Activated CD8-positive, alpha-beta T cell treated with anti-CD3 and anti-CD28 coated beads for 36 hours (primary cell): ENCODE results near the gene SP140. TPM values are rescaled to one million over a fixed set of nuclear protein-coding genes. Genes with fewer than 3 reads are reported as not detected.

Experiments
- ATAC-seq: fragments of 200-7000 bp; cut with Tn5 transposase; one replicate; pipeline ENCODE4 v1.10.0; 2021; ENCODE audit warnings: mild to moderate bottlenecking, moderate library complexity
- CTCF ChIA-PET: fragments of 350-600 bp; sonication (Branson Sonifier 250); formaldehyde crosslinking; loops from one replicate; lab custom pipeline; 2021; ENCODE audit warnings: antibody characterized with exemption; lab: Charles Lee
- POLR2A ChIA-PET: fragments of 350-600 bp; sonication (Branson Sonifier 250); formaldehyde crosslinking; loops from one replicate; lab custom pipeline; 2021; ENCODE audit warnings: antibody characterized with exemption; lab: Charles Lee
- DNase-seq: peaks from one replicate; pipeline ENCODE4 v3.0.0-alpha.2; 2020
- H3K27ac Mint-ChIP-seq: one replicate; pipeline ENCODE4 v1.8.0; 2021; ENCODE audit warnings: mild to moderate bottlenecking, mixed read lengths
- H3K27me3 Mint-ChIP-seq: one replicate; pipeline ENCODE4 v1.8.0; 2021; ENCODE audit warnings: mixed read lengths
- H3K36me3 Mint-ChIP-seq: one replicate; pipeline ENCODE4 v1.8.0; 2021; ENCODE audit warnings: low read depth, mixed read lengths
- H3K4me1 Mint-ChIP-seq: one replicate; pipeline ENCODE4 v1.8.0; 2021; ENCODE audit warnings: low read depth, mixed read lengths
- H3K4me3 Mint-ChIP-seq: one replicate; pipeline ENCODE4 v1.8.0; 2021; ENCODE audit warnings: mild to moderate bottlenecking, moderate library complexity, mixed read lengths
- H3K9me3 Mint-ChIP-seq: one replicate; pipeline ENCODE4 v1.8.0; 2021; ENCODE audit warnings: mixed read lengths
- CTCF ChIP-seq: fragments of 200-600 bp; IDR thresholded peaks from one replicate; pipeline ENCODE4 v1.8.0; 2022; ENCODE audit warnings: antibody characterized with exemption, mild to moderate bottlenecking
- intact Hi-C: fragments of 100-400 bp; cut with micrococcal nuclease; formaldehyde crosslinking; loops from one replicate; pipeline ENCODE4 v1.10.0; 2022
- total RNA-seq, 2 experiments: library from RNA; stranded (reverse); gene quantifications; one replicate each; pipeline ENCODE4 v1.2.3, GENCODE V29; 2021

The SP140 gene
- total RNA-seq, 2 experiments from 2014 or later = 78.1 to 78.3 TPM

GRCh38 chr2:230362030-230362691, 136.6 kb downstream of the SP140 start:
- H3K27ac Mint-ChIP-seq = peak overlapping the region; percentile 66
- H3K4me1 Mint-ChIP-seq = peaks cover 32% of the 10 kb centered on the region

More at GRCh38 chr2:230362030-230362691, 136.6 kb downstream of the SP140 start:
- ChIA-PET POLR2A (interaction anchor here (1.0 to 1.5 kb wide), 2 partner anchors 30 to 86 kb away, joined by 4 to 5 read pairs; no protein-coding TSS in a partner anchor), CTCF (interaction anchor here (0.9 kb wide), 1 partner anchor 14 kb away, joined by 3 read pairs; no protein-coding TSS in a partner anchor)
- Mint-ChIP-seq H3K4me3 (no peak overlapping the region), H3K9me3 (peaks cover 8% of the 10 kb centered on the region), H3K36me3 (peaks cover 78% of the 10 kb centered on the region), H3K27me3 (no peaks in the 10 kb centered on the region)
- ATAC-seq (peak; percentile 45), DNase-seq (no peak)
- no peak for TF ChIP-seq CTCF
- intact Hi-C loops = no loop called here

Other genes with a start within 250 kb of the SP140 start
- gene SLC16A14, start 156.8 kb upstream of the SP140 start, total RNA-seq = 1 to 10 TPM; 1.5 to 2.3 TPM
- gene SP110, start 5.8 kb upstream of the SP140 start, total RNA-seq = 10 to 100 TPM; 67.0 to 69.4 TPM
- gene SP140L, start 101.5 kb downstream of the SP140 start, total RNA-seq = 10 to 100 TPM; 43.7 to 43.8 TPM
- 100 to 1,000 TPM; 108 TPM for gene SP100, start 190.5 kb downstream of the SP140 start, total RNA-seq